ENCODE results near the gene IGSF23. TPM values are rescaled to one million over a fixed set of nuclear protein-coding genes. Genes with fewer than 3 reads are reported as not detected.

Gene IGSF23
- total and polyA plus RNA-seq, 2 experiments from 2014 or later = not detected

- TF ChIP-seq, protein P1, sequence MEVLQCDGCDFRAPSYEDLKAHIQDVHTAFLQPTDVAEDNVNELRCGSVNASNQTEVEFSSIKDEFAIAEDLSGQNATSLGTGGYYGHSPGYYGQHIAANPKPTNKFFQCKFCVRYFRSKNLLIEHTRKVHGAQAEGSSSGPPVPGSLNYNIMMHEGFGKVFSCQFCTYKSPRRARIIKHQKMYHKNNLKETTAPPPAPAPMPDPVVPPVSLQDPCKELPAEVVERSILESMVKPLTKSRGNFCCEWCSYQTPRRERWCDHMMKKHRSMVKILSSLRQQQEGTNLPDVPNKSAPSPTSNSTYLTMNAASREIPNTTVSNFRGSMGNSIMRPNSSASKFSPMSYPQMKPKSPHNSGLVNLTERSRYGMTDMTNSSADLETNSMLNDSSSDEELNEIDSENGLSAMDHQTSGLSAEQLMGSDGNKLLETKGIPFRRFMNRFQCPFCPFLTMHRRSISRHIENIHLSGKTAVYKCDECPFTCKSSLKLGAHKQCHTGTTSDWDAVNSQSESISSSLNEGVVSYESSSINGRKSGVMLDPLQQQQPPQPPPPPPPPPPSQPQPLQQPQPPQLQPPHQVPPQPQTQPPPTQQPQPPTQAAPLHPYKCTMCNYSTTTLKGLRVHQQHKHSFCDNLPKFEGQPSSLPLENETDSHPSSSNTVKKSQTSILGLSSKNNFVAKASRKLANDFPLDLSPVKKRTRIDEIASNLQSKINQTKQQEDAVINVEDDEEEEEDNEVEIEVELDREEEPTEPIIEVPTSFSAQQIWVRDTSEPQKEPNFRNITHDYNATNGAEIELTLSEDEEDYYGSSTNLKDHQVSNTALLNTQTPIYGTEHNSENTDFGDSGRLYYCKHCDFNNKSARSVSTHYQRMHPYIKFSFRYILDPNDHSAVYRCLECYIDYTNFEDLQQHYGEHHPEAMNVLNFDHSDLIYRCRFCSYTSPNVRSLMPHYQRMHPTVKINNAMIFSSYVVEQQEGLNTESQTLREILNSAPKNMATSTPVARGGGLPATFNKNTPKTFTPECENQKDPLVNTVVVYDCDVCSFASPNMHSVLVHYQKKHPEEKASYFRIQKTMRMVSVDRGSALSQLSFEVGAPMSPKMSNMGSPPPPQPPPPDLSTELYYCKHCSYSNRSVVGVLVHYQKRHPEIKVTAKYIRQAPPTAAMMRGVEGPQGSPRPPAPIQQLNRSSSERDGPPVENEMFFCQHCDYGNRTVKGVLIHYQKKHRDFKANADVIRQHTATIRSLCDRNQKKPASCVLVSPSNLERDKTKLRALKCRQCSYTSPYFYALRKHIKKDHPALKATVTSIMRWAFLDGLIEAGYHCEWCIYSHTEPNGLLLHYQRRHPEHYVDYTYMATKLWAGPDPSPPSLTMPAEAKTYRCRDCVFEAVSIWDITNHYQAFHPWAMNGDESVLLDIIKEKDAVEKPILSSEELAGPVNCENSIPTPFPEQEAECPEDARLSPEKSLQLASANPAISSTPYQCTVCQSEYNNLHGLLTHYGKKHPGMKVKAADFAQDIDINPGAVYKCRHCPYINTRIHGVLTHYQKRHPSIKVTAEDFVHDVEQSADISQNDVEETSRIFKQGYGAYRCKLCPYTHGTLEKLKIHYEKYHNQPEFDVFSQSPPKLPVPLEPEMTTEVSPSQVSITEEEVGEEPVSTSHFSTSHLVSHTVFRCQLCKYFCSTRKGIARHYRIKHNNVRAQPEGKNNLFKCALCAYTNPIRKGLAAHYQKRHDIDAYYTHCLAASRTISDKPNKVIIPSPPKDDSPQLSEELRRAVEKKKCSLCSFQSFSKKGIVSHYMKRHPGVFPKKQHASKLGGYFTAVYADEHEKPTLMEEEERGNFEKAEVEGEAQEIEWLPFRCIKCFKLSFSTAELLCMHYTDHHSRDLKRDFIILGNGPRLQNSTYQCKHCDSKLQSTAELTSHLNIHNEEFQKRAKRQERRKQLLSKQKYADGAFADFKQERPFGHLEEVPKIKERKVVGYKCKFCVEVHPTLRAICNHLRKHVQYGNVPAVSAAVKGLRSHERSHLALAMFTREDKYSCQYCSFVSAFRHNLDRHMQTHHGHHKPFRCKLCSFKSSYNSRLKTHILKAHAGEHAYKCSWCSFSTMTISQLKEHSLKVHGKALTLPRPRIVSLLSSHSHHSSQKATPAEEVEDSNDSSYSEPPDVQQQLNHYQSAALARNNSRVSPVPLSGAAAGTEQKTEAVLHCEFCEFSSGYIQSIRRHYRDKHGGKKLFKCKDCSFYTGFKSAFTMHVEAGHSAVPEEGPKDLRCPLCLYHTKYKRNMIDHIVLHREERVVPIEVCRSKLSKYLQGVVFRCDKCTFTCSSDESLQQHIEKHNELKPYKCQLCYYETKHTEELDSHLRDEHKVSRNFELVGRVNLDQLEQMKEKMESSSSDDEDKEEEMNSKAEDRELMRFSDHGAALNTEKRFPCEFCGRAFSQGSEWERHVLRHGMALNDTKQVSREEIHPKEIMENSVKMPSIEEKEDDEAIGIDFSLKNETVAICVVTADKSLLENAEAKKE (CRISPR knock-in tag; IDR thresholded peaks at IDR 0.05) = no peak
- no peak for TF ChIP-seq ZNF331 (CRISPR knock-in tag; IDR thresholded peaks at IDR 0.05; ENCODE audit: low read depth)
These were observed 40.8 kb upstream of the IGSF23 start (continued) for GRCh38 chr19:44572581-44572900.

DNA sequence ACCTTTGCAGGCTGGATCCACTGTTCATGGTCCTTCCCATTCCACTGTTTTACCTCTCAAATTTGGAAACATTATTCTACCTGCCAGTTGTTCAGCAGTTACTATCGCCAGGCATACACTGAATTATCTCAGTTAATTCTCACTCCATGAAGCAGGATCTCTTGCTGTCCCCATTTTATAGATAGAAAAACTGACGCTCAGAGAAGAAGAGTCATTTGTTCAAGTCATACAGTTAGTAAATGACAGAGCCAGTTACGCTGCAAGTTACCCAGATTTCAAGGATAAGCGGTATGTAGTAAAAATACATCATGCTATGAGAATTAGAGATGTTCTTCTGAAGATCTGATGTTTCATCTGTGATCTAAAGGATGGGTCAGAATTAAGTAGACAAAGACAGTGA is 40.2 kb upstream of the IGSF23 start:
- no peaks in the 10 kb centered on the region for H3K79me2 ChIP-seq (replicated peaks; ENCODE audit: insufficient read depth)
- 0 out of 3 replicates have a peak, but pooled peaks cover 3% of the 10 kb centered on the region for H3K4me1 Mint-ChIP-seq
- H3K36me3 ChIP-seq (ENCODE audit: insufficient read depth) = no peaks in the 10 kb centered on the region
- no peaks in the 10 kb centered on the region for H3F3A ChIP-seq (replicated peaks; ENCODE audit: low read depth)
- no peak overlapping the region for H2AFZ ChIP-seq
- no peaks in the 10 kb centered on the region for H3K4me1 ChIP-seq (ENCODE audit: insufficient read depth)
- H3K9me3 Mint-ChIP-seq = no peaks in the 10 kb centered on the region; the same call in 2 of the 3 replicates
- no peaks in the 10 kb centered on the region for H3K36me3 Mint-ChIP-seq (ENCODE audit: low read depth)
- H3K27me3 ChIP-seq (ENCODE audit: insufficient read depth) = no peaks in the 10 kb centered on the region
- H3K9me2 ChIP-seq (ENCODE audit: insufficient read depth) = no peaks in the 10 kb centered on the region
- no peaks in the 10 kb centered on the region for H4K20me1 ChIP-seq (replicated peaks; ENCODE audit: insufficient read depth)
- no peak overlapping the region for H3K27ac ChIP-seq (ENCODE audit: low read depth)
- H3K27ac Mint-ChIP-seq = no peak overlapping the region
- H3K27me3 Mint-ChIP-seq (ENCODE audit: insufficient read depth, low read depth, poor library complexity) = peaks cover 8% of the 10 kb centered on the region
- H3K4me2 ChIP-seq = no peak overlapping the region
- TF ChIP-seq JUNB (IDR thresholded peaks at IDR 0.05; ENCODE audit: unreplicated experiment) = no peak
- no peak for TF ChIP-seq ZNF114 (CRISPR knock-in tag; IDR thresholded peaks at IDR 0.05)
- H3K4me3 Mint-ChIP-seq = no peak overlapping the region
- ATAC-seq (no peak), DNase-seq (ENCODE audit: low spot score) (no peak)
- no peak overlapping the region for H3K4me3 ChIP-seq

GRCh38 chr19:44573627-44574026 is 39.7 kb upstream of the IGSF23 start:
- H3K4me3 ChIP-seq = no peak overlapping the region
- TF ChIP-seq EZH2 (IDR thresholded peaks at IDR 0.05; ENCODE audit: low read depth, unreplicated experiment) = no peak
- TF ChIP-seq EZH2phosphoT487 (IDR thresholded peaks at IDR 0.05; ENCODE audit: unreplicated experiment) = no peak
- TF ChIP-seq, protein P2, sequence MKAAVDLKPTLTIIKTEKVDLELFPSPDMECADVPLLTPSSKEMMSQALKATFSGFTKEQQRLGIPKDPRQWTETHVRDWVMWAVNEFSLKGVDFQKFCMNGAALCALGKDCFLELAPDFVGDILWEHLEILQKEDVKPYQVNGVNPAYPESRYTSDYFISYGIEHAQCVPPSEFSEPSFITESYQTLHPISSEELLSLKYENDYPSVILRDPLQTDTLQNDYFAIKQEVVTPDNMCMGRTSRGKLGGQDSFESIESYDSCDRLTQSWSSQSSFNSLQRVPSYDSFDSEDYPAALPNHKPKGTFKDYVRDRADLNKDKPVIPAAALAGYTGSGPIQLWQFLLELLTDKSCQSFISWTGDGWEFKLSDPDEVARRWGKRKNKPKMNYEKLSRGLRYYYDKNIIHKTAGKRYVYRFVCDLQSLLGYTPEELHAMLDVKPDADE (IDR thresholded peaks at IDR 0.05) = no peak
- TF ChIP-seq, protein P3, sequence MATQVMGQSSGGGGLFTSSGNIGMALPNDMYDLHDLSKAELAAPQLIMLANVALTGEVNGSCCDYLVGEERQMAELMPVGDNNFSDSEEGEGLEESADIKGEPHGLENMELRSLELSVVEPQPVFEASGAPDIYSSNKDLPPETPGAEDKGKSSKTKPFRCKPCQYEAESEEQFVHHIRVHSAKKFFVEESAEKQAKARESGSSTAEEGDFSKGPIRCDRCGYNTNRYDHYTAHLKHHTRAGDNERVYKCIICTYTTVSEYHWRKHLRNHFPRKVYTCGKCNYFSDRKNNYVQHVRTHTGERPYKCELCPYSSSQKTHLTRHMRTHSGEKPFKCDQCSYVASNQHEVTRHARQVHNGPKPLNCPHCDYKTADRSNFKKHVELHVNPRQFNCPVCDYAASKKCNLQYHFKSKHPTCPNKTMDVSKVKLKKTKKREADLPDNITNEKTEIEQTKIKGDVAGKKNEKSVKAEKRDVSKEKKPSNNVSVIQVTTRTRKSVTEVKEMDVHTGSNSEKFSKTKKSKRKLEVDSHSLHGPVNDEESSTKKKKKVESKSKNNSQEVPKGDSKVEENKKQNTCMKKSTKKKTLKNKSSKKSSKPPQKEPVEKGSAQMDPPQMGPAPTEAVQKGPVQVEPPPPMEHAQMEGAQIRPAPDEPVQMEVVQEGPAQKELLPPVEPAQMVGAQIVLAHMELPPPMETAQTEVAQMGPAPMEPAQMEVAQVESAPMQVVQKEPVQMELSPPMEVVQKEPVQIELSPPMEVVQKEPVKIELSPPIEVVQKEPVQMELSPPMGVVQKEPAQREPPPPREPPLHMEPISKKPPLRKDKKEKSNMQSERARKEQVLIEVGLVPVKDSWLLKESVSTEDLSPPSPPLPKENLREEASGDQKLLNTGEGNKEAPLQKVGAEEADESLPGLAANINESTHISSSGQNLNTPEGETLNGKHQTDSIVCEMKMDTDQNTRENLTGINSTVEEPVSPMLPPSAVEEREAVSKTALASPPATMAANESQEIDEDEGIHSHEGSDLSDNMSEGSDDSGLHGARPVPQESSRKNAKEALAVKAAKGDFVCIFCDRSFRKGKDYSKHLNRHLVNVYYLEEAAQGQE (IDR thresholded peaks at IDR 0.05; ENCODE audit: unreplicated experiment) = no peak
- ATAC-seq = no peak
- no peak overlapping the region for H2AFZ ChIP-seq
- H3F3A ChIP-seq (replicated peaks; ENCODE audit: low read depth) = no peaks in the 10 kb centered on the region
- Mint-ChIP-seq H3K36me3 (ENCODE audit: low read depth) (no peaks in the 10 kb centered on the region), H3K27ac (no peak overlapping the region), H3K27me3 (ENCODE audit: insufficient read depth, low read depth, poor library complexity) (peaks cover 9% of the 10 kb centered on the region), H3K4me3 (no peak overlapping the region), H3K4me1 (0 out of 3 replicates have a peak, but pooled peaks cover 3% of the 10 kb centered on the region), H3K9me3 (no peaks in the 10 kb centered on the region; the same call in 2 of the 3 replicates)
- no peaks in the 10 kb centered on the region for H3K36me3 ChIP-seq (ENCODE audit: insufficient read depth)
- no peaks in the 10 kb centered on the region for H3K4me1 ChIP-seq (ENCODE audit: insufficient read depth)
- H4K20me1 ChIP-seq (replicated peaks; ENCODE audit: insufficient read depth) = no peaks in the 10 kb centered on the region
- H3K27ac ChIP-seq (ENCODE audit: low read depth) = no peak overlapping the region
- H3K9me2 ChIP-seq (ENCODE audit: insufficient read depth) = no peaks in the 10 kb centered on the region
- no peaks in the 10 kb centered on the region for H3K27me3 ChIP-seq (ENCODE audit: insufficient read depth)
- no peak for DNase-seq (ENCODE audit: low spot score)
- H3K79me2 ChIP-seq (replicated peaks; ENCODE audit: insufficient read depth) = no peaks in the 10 kb centered on the region
- no peak overlapping the region for H3K4me2 ChIP-seq

Data from GM23338 (cell line).